Tibial artery (tissue), 4 donors: Measurements from ENCODE around the gene KLF17.

ENCODE experiments used
- DNase-seq, 2 donors: peaks; one replicate each; pipeline ENCODE4 v3.0.0-alpha.2; 2019
- H3K27ac ChIP-seq, 2 donors: fragments of 200-600 bp; sonication (generic) in 1 of 2; 1 replicate in 1 of 2; 2 replicates in 1 of 2; pipeline ENCODE4 v1.5.1; 2018 to 2019; ENCODE audit warnings: mild to moderate bottlenecking in 1 of 2
- H3K27me3 ChIP-seq, 2 donors: fragments of 200-600 bp; sonication (generic) in 1 of 2; one replicate each; pipeline versions ENCODE4 v1.5.1 to v1.6.0; 2016 to 2019
- H3K36me3 ChIP-seq, 3 donors: fragments of 200-600 bp; sonication (generic) in 2 of 3; one replicate each; pipeline ENCODE4 v1.5.1; 2016 to 2019; ENCODE audit warnings: mild to moderate bottlenecking in 2 of 3
- H3K4me1 ChIP-seq, 4 donors: fragments of 200-600 bp; sonication (generic) in 2 of 4; 1 replicate in 3 of 4; 2 replicates in 1 of 4; pipeline ENCODE4 v1.5.1; 2016 to 2019
- H3K4me3 ChIP-seq, 2 donors: fragments of 200-600 bp; sonication (generic) in 1 of 2; 1 replicate in 1 of 2; 2 replicates in 1 of 2; pipeline ENCODE4 v1.5.1; 2018 to 2019; ENCODE audit warnings: mild to moderate bottlenecking in 2 of 2
- H3K9me3 ChIP-seq, 3 donors: fragments of 200-600 bp; sonication (generic) in 1 of 3; one replicate each; pipeline ENCODE4 v1.5.1; 2016 to 2019
- intact Hi-C: fragments of 100-400 bp; cut with DNase I; formaldehyde crosslinking; loops from one replicate; pipeline ENCODE4 v1.15.0; 2023; ENCODE audit warnings: low total_unique reads
- TF ChIP-seq, protein P1 (sequence below), 2 experiments: fragments of 200-600 bp in 1 of 2; fragments of 450-650 bp in 1 of 2; IDR thresholded peaks; one replicate each; pipeline ENCODE4 v1.5.1; 2017 to 2019; ENCODE audit warnings: antibody characterized with exemption in 2 of 2, mild to moderate bottlenecking in 1 of 2, moderate library complexity in 1 of 2

Gene KLF17

GRCh38 chr1:44154049-44154448, 35.4 kb downstream of the KLF17 start:
- no peak for DNase-seq

GRCh38 chr1:44157903-44158302, 39.3 kb downstream of the KLF17 start:
- no peak overlapping the region for H3K4me3 ChIP-seq
- no peak overlapping the region for H3K27ac ChIP-seq
- H3K36me3 ChIP-seq: no peaks in the 10 kb centered on the region
- TF ChIP-seq, protein P1, sequence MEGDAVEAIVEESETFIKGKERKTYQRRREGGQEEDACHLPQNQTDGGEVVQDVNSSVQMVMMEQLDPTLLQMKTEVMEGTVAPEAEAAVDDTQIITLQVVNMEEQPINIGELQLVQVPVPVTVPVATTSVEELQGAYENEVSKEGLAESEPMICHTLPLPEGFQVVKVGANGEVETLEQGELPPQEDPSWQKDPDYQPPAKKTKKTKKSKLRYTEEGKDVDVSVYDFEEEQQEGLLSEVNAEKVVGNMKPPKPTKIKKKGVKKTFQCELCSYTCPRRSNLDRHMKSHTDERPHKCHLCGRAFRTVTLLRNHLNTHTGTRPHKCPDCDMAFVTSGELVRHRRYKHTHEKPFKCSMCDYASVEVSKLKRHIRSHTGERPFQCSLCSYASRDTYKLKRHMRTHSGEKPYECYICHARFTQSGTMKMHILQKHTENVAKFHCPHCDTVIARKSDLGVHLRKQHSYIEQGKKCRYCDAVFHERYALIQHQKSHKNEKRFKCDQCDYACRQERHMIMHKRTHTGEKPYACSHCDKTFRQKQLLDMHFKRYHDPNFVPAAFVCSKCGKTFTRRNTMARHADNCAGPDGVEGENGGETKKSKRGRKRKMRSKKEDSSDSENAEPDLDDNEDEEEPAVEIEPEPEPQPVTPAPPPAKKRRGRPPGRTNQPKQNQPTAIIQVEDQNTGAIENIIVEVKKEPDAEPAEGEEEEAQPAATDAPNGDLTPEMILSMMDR (IDR thresholded peaks at IDR 0.05): no peak
- intact Hi-C loops: no loop called here
- no peak for DNase-seq
- H3K27me3 ChIP-seq: peaks cover 0 to 9% of the 10 kb centered on the region in 2 donors
- no peaks in the 10 kb centered on the region for H3K4me1 ChIP-seq
- peaks cover 0 to 5% (median 0%) of the 10 kb centered on the region in 3 donors for H3K9me3 ChIP-seq

More at GRCh38 chr1:44154049-44154448, 35.4 kb downstream of the KLF17 start:
- Histone ChIP-seq H3K9me3 (no peaks in the 10 kb centered on the region), H3K27ac (no peak overlapping the region), H3K27me3 (peaks cover 0 to 11% of the 10 kb centered on the region in 2 donors), H3K36me3 (no peaks in the 10 kb centered on the region), H3K4me1 (no peaks in the 10 kb centered on the region), H3K4me3 (no peak overlapping the region)
- intact Hi-C loops: no loop called here
- TF ChIP-seq, protein P1 (IDR thresholded peaks at IDR 0.05): no peak

DNA sequence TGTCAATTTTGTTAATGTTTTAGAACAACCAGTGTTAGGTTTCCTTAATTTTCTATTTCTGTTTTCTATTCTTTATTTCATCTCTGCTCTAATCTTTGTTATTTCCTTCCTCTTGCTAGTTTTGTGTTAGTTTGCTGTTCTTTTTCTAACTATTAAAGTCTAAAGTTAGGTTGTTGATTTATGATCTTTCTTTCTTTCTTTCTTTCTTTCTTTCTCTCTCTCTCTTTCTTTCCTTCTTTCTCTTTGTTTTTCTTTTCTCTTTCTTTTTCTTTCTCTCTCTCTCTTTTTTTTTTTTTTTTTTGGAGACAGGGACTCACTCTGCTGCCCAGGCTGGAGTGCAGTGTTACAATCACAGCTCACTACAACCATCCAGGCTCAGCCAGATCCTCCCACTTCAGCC, 40.2 kb downstream of the KLF17 start:
- H3K4me3 ChIP-seq: no peak overlapping the region
- H3K9me3 ChIP-seq: peaks cover 0 to 5% (median 0%) of the 10 kb centered on the region in 3 donors
- H3K4me1 ChIP-seq: no peaks in the 10 kb centered on the region
- DNase-seq: no peak
- intact Hi-C loops: no loop called here
- H3K36me3 ChIP-seq: no peaks in the 10 kb centered on the region
- peaks cover 0 to 2% of the 10 kb centered on the region in 2 donors for H3K27me3 ChIP-seq
- H3K27ac ChIP-seq: no peak overlapping the region
- TF ChIP-seq, protein P1 (IDR thresholded peaks at IDR 0.05): no peak

DNA sequence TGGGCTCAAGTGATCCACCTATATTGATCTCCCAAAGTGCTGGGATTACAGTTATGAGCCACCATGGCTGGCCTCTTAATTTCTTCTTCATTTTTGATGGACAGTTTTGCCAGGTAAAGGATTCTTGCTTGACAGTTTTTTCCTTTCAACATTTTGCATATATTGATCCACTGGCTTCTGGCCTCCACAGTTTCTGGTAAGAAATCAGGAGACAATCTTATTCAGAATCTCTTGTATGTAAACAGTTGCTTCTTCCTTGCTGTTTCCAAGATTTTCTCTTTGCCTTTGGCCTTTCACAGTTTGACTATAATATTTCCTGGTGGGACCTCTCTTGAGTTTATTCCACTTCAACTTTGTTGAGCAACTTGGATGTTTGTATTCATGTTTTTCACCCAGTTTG, 42.9 kb downstream of the KLF17 start:
- DNase-seq: no peak
- H3K27ac ChIP-seq: no peak overlapping the region
- TF ChIP-seq, protein P1 (IDR thresholded peaks at IDR 0.05): no peak
- no peaks in the 10 kb centered on the region for H3K36me3 ChIP-seq
- H3K9me3 ChIP-seq: peaks cover 0 to 5% (median 0%) of the 10 kb centered on the region in 3 donors
- H3K27me3 ChIP-seq: no peaks in the 10 kb centered on the region
- intact Hi-C loops: no loop called here
- no peaks in the 10 kb centered on the region for H3K4me1 ChIP-seq
- no peak overlapping the region for H3K4me3 ChIP-seq

DNA sequence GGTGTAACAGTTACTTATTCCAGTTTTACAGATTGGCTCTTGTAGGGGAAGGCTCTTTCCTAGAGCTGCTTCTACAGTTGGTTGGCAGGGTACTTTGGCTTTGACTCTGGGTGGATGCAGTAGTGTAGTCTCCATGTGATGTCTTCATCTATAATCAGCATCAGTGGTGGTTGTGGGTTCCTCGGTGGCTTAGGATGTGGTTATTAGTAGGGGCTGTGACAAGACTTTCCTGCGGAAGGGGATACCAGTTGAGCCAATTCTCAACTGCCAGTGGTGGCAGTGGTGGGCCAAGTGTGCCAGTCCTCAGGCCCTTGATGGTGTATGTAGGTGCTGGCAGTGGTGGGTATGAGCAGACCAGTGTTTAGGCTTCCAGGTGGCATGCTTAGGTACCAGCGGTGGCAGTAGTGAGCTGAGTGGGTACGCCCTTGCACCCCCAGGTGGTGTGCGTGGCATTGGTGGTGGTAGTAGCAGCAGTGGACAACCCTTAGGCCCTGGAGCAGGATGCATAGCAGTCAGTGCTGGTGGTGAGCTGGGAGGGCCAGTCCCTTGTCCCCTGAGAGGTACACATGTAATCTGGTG, 50.0 kb downstream of the KLF17 start:
- no peak overlapping the region for H3K4me3 ChIP-seq
- DNase-seq: no peak
- TF ChIP-seq, protein P1 (IDR thresholded peaks at IDR 0.05): no peak
- H3K4me1 ChIP-seq: no peaks in the 10 kb centered on the region
- no peaks in the 10 kb centered on the region for H3K9me3 ChIP-seq
- peaks cover 0 to 15% of the 10 kb centered on the region in 2 donors for H3K27me3 ChIP-seq
- H3K27ac ChIP-seq: no peak overlapping the region
- H3K36me3 ChIP-seq: no peaks in the 10 kb centered on the region
- intact Hi-C loops: no loop called here
